SIG-M5 treated with dmso at 0.1 percent for 504 hours (cell line): ENCODE measurements around the gene WASF3.

Experiments used
- DNase-seq: peaks from one replicate; lab custom pipeline; 2025; ENCODE audit not compliant: unreplicated experiment; lab: John Stamatoyannopoulos, UW

Gene WASF3

DNA sequence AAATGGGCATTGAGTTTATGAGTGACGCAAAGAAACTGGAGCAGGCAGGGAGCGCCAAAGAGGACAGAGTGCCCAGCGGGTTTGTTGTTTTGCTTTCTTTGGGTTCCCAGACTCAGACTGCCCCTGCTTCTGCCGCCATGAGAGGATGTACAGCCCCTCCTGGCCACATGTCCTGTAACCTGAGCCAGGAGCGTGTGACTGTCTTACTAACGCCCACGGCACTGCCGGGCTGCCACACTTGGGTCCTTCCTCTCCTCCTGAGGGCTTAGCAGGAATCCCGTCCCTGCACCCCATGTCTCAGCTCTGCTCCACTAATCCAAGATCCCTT, 122.6 kb downstream of the WASF3 start:
- no peak for DNase-seq

DNA sequence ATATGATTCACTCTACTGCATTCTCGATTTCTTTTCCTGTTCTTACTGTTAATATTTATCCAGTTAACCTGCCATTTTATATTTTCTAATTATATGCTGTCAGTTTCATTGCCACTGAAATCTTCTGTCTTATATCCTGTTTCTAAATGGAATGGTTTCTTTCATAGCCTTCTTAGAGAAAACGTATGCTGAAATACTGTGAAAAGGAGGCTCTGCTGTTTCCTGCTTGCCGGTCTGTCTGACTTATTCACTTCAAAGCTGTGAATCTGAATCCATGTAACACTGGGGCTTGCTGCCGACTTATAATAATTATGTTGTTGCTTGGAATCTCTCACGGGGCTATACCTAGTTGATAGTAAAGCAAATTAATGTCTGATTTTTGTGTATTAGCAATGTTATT, 123.1 kb downstream of the WASF3 start:
- DNase-seq = no peak

DNA sequence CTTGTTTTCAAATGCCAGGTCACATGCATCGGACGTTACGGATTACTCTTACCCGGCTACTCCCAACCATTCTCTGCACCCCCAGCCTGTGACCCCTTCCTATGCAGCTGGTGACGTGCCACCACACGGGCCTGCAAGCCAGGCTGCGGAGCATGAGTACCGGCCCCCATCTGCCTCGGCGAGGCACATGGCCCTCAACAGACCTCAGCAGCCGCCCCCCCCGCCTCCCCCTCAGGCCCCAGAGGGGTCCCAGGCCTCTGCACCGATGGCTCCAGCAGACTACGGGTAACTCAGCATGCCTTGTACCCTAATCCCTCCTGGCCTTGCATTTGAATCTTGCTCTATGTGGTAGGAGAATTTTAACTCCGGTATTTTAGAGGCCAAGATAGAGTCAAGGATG, 123.6 kb downstream of the WASF3 start:
- DNase-seq = no peak

DNA sequence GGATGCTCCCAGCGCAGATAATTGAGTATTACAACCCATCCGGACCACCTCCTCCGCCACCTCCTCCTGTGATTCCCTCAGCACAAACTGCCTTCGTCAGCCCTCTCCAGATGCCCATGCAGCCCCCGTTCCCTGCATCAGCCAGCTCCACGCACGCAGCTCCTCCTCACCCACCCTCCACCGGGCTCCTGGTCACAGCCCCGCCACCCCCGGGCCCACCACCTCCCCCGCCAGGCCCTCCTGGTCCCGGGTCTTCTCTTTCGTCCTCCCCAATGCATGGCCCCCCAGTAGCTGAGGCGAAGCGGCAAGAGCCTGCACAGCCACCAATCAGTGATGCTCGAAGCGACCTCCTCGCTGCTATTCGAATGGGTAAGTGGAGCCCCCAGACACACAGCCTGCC, 125.1 kb downstream of the WASF3 start:
- no peak for DNase-seq

DNA sequence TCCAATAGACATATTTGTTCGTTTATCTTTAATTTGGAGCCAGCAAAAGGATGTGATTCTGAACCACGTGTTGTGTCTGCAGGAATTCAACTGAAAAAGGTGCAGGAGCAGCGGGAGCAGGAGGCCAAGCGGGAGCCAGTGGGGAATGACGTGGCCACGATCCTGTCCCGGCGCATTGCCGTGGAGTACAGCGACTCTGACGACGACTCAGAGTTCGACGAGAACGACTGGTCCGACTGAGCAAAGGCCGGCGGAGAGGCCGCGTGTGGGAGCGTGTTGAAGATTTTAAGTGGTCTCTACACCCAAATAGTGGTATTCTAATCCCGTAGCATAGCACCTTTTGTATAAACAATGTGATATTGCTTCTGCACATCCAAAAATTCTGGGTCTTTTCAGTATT, 128.1 kb downstream of the WASF3 start:
- DNase-seq = no peak

DNA sequence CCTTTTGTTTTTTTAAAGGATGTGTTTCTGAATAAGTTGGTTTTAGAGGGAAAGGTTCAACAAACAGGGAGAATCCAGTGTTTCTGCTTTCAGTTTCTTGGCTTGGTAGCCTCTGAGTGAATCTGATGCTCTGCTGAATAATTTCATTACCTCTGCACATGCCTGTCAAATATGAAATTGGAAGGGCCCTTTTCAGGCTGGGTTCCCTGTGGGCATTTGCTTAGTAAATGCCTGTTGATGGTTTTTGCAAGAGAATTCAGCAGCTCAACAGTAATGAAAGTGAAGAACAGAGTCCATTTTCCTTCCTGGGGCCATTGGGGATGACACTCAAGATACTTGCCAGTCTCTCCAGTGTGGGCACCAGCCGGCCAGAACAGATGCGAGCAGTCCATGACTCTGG, 128.8 kb downstream of the WASF3 start:
- no peak for DNase-seq

DNA sequence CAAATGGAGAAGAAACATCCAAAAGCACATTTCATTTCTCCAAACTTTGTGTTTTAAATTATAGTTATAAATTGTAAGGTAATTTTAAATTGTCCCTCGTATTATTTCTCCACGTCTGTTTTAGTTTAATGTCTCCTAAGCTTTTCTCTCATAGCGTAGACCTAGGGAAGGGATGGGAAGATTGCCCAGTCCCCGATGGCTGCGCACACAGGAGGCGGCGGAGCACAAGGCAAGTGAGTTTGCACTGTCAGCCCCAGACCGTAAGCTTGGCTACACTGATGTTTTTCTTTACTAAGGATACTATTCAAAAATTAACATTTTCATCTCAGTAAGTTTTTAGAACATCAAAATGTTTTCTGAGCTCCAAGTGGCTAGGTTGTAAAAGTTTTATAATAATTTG, 130.8 kb downstream of the WASF3 start:
- no peak for DNase-seq

DNA sequence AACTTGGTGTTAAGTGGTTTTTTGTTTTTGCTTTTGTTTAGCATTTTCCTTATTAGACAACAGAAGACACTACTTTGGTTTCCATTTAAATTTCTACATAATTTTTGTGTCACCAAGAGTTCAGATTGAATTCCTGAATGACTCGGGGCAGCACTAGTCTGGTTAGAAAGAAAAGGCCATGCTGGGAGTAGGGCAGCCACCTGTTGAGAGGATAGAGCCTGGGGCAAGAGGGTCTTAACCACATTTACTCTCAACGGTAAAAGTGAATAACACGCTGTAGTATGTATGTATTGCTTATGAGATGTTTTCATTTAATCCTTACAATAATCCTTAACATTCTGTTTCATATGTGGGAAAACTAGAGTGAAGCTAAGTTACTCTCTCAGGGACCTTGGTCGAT, 131.5 kb downstream of the WASF3 start:
- DNase-seq = no peak

DNA sequence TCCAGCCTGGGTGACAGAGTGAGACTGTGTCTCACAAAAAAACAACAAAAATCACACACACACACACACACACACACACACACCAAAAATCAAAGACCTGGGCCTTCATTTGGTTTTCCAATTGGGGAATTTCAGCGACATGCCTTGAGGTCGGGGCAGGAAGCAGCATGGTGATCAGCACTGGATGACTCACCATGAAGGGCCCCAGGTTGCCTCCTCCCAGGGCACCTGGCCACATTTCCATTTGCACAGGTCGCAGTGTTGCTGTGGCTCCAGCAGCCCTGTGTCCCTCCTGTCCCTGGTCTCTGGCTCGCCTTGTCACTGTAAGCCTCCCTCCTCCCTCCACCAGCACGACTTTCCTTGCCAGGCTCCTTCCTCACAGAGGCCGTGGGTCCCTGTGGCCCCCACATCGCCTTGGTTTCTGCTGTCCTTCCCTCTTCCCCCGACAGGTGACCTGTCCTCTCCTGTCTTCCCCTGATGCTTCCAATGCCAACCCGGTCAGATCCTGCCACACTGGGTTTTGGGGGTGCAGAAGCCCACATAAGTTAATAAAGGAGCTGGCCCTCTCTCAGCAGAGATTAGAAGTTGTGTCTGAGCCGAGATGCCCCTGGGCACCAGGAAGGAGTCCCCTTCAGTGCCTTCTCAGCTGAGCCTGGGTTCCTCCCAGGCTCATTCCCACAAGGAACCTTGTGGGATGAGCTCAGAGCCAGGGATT, 136.4 kb downstream of the WASF3 start:
- DNase-seq = no peak

DNA sequence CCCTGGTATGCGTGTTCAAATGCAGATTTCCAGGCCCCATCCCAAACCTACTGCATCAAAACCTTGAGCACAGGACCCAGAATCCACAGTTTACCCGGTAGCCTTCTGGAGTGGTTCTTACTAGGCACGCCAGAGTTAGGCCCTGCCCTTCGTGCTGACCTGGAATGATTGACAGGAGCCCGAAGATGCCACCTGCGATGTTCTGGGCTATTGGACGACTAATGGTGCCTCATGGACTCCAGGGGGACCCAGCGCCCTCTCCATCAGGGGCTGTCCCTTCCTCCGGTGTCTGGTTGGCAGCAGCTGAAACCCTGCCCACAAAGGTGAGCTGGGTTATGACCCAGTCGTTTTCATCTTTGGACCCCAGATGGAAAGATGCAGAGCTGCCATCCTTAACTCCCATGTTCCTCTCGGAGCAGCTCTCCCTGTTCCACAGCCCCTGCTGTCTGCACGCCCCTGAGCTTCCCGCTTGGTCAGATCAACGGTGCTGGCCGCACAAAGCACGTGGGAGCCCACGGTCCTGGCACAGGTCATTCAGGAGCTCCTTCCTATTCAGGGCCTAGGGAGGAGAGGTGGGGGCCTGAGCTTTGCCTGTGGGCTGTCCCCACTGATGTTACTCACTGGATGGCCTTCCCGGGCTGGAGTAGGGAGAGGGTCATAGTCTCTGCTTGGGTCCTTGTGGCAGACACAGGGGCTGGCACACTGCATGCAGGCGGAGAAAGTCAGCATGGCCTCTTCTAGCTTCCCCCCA, 137.3 kb downstream of the WASF3 start:
- DNase-seq = no peak

DNA sequence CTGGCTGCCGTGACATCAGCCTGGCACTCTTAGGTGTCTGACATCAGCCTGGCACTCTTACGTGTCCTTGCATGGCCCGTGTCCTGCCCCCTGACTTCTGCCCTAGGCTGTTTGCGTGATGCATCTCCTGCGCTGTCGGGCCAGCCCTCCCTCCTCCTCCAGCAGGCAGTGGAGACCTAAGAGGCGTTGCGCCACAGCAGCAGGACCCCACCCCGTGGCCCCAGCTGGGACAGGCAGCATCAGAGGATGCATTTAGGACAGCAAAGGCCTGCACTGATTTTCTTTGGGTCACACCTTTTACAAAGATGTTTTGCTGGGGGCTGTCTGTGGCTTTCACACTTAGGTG, 137.8 kb downstream of the WASF3 start:
- no peak for DNase-seq

DNA sequence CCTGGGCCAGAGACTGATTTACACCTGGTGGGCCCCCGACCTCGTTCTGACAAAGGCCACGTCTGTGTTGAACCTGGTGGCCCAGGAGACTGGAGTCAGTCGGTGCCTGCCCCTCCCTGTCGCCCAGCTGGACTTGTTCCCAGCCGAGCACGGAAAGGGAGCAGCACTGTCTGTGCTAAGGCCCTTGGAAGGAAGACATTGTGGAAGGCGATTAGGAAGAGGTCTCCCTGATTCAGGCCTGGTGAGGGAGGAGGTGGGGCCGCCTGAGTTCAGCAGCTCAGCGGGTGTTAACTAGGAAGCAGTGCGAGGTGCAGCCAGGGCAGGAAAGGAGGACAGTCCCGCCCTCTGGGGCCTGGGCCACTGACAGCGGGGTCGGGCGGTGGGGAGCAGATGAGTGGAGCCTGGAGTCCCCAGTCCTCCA, 138.4 kb downstream of the WASF3 start:
- no peak for DNase-seq

DNA sequence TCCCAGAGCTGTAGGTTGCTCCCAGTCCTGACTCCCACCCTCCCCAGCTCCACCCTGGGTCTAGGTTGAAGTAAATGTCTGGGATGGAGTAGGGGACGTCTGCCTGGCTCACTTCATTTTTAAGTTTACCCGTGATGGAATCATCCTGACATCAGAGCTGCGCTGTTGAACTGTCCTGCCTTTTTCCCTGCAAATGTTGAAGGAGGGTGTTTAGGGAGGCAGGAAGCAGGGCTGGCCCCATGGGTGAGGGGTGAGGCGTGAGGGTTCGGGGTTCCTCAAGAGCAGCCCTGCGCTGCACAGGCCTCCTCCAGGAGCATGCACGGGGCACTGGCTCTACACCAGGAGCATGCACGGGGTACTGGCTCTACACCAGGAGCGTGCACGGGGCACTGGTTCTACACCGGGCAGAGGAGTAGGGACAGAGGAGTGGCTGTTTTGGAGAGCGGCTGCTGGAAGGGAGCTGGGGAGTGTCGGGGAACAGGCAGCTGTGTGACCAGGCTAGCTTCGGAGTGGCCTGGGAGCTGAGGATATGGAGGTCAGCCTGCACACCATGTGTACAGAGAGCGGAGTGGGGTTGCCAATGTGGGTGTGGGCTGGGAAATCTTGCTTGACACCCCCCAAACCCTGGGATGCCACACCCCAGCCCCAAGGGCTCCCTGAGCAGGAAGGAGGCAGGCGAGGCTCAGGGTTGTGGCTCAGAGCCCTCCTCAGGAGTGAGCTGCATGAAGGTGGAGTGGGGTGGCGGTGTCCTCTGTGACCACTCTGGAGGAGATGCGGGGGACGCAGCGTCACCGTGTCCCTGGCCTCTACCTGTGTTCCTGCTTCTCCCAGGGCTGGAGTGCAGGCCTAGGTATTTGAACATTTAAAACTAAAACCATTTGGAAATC, 139.8 kb downstream of the WASF3 start:
- no peak for DNase-seq

DNA sequence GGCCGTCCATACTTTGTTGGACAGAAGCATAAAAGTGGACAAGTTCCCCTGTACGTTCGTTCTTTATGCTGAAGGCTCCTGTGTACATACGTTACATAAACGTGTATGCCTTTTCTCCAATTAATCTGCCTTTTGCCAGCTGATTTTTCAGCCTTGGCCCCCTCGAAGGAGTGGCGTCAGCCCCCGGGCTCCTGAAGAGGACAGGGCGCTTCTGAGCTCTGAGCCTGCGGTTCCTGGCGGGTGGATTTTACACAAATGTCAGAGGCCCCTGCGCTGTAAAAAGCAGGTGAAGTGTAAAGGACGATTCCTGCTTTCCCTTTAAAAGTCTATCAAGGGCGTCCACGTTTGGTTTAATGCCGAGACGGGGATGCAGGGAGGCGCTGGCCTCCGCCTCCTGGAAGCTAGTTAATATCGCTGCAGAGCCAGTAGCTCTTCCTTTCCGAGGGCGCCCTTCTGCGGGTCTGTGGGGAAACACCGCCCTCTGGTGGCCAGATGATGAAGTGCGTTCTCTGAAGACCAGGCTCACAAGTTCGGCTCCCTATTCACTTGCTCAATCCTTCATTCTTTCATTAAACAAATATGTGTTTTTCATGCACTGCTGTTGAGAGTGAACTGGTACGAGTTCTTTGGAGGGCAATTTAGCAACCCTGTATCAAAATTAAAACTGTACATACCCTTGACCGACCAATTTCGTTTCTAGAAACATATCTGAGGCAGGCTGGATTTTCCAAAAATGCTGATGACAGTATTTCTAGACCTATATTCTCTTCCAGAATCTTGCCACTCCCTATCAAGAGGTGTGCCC, 141.1 kb downstream of the WASF3 start:
- peak; percentile 87 for DNase-seq

DNA sequence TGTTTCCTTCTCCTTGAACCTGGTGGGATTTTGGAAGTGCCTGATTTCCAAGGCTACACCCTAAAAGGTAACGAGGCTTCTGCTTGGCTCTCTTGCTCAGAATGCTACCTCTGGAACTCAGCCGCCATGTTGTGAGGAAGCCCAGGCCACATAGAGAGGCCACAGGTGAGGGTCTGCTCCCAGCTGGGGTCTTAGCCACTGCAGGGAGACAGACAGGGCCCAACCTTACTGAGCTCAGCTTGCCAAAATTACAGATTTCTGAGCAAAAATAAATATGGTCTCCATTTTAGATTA, 141.7 kb downstream of the WASF3 start:
- DNase-seq = no peak

DNA sequence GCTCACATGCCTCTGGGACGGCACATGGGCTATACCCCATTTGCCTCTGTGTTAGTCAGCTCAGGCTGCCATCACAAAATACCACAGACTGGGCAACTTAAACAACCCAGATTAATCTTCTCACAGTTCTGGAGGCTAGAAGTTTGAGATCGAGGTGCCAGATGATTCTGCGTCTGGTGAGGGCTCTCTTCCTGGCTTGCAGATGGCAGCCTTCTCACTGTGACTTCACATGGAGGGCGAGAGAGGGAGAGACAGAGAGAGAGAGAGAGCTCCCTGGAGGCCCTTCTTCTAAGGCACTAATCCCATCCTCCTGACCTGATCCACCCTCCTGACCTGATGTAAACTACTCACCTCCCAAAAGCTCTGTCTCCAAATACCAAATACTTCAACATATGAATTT, 148.1 kb downstream of the WASF3 start:
- DNase-seq = no peak

DNA sequence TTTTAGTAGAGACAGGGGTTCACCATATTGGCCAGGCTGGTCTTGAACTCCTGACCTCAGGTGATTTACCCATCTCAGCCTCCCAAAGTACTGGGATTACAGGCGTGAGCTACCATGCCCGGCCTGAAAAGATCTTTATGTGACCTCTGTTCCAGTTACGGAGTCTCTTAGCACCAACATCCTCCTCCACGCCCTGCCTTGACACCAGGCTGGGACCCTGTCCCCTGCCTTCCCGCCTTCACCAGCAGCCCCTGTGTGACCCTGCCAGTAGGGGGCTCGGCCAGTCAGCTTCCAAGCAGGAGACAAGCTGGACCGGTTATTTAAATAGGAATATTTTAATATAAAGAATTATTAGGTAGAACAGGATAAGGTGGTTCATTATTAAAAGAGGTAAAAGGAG, 148.9 kb downstream of the WASF3 start:
- no peak for DNase-seq

DNA sequence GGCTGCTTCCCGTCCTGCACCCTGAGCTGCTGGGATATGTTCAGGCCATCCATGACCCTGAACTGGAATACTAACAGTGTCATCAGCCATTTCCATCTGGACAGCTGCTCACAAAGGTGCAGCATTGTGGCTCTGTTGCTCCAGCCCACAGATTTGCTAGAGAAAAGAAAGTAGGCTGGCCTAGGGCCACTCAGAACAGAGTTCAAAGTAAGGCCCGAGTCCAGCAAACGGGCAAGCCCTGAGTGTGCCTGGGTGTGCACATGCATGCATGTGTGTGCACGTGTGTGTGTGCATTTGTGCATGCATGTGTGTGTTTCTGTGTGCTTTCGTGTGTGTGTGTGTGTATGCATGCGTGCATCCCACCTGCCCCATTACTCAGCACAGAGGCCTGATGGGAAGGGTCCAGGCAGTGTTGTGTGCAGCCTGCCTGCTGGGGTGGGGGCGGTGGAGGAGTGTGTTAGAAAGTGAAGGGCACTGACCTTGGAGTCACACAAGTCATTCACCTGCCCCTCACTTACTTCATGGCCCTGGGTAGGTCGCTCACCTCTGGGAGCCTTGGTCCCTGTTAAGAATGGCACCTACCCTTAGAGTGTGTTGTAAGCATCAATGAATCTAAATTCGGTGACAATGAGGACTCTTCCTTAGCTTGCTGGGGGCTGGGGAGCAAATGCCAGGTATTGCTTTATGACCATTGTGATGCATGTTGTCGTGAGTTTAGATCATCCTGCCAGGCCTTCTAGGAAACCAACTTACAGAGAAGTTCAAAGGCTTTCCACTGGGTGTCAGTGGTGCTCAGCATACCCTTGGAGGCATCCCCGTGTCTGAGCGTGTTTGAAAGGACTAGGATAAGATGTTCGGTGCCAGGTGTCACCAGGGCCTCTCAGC, 149.9 kb downstream of the WASF3 start:
- DNase-seq = peak; percentile 75

DNA sequence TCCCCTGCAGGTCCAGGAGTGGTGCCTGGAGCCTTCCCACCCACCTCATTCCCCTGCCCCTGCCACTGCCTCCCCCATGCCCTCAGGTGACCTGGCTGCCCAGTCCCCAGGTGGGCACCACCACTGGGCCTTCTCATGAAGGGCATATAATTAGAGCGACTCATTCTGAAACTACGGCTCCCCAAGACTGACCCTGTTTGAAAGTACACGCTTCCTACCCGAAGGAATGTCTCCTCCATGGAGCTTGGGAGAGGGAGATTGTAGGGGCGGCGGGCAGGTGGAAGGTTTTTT, 150.5 kb downstream of the WASF3 start:
- no peak for DNase-seq

DNA sequence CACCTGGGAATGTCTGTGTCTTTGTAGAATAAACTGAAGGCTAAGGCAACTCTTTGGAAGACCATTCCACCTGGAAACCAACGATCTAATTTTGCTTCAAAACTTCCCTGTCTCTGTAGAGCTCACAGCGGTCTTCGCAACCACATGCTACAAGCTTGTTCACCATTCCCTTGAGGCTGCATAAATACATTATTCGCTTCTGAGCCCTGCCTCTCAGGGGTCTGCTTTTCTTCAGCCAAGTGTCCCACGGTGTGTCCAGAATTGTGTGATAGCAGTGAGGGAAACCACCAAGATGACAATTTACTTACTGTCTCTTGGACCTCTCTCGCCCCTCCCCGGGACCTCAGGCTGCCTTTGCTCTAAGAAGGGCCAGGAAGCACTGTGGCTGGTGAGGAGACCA, 152.0 kb downstream of the WASF3 start:
- DNase-seq = no peak

DNA sequence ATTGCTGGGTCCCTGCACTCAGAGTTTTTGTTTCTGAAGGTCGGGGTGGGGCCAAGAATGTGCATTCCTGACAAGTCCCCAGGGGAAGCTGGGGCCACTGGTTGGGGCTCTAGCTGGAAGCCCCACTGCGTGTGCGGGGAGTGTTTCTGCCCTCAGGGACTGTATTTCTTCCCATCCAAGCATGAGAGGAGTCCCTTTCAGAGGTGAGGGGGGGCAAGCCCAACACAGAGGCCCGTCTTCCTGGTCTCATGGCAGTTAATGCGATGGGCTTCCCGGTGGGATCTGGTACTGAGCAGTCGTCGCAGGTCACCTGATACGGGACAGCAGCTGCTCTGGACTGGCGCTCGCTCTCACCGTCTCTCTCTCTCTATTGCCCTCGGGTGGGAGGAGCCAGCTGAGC, 152.7 kb downstream of the WASF3 start:
- no peak for DNase-seq
